Measurements from ENCODE around the gene ATP9B.

ATP9B gene

GRCh38 chr18:79294235-79294634 lies 225.0 kb downstream of the ATP9B start:
- DNase-seq (ENCODE audit: low spot score): no peak
- H3K27ac ChIP-seq: no peak overlapping the region
- TF ChIP-seq CTCF (conservative IDR thresholded peaks at IDR 0.05; ENCODE audit: low read depth): no peak
- ChIA-PET CTCF (no interaction called here), POLR2A (ENCODE audit: low non-redundant PET) (no interaction called here)

- H3K27ac ChIP-seq: no peak overlapping the region
- DNase-seq (ENCODE audit: low spot score): no peak
- no peak for TF ChIP-seq CTCF (conservative IDR thresholded peaks at IDR 0.05; ENCODE audit: low read depth)
- ChIA-PET CTCF (no interaction called here), POLR2A (ENCODE audit: low non-redundant PET) (no interaction called here)
Measured at GRCh38 chr18:79299272-79299671, 230.1 kb downstream of the ATP9B start.

- no peak overlapping the region for H3K27ac ChIP-seq
- CTCF ChIA-PET: no interaction called here
- POLR2A ChIA-PET (ENCODE audit: low non-redundant PET): no interaction called here
- TF ChIP-seq CTCF (conservative IDR thresholded peaks at IDR 0.05; ENCODE audit: low read depth): no peak
- no peak for DNase-seq (ENCODE audit: low spot score)
Measured at GRCh38 chr18:79299711-79300110, 230.5 kb downstream of the ATP9B start.

- H3K27ac ChIP-seq: no peak overlapping the region
- POLR2A ChIA-PET (ENCODE audit: low non-redundant PET): no interaction called here
- no peak for DNase-seq (ENCODE audit: low spot score)
- TF ChIP-seq CTCF (conservative IDR thresholded peaks at IDR 0.05; ENCODE audit: low read depth): no peak
- CTCF ChIA-PET: no interaction called here
Measured at GRCh38 chr18:79300413-79300812, 231.2 kb downstream of the ATP9B start.

GRCh38 chr18:79302120-79302519 lies 232.9 kb downstream of the ATP9B start:
- no peak for TF ChIP-seq CTCF (conservative IDR thresholded peaks at IDR 0.05; ENCODE audit: low read depth)
- DNase-seq (ENCODE audit: low spot score): no peak
- POLR2A ChIA-PET (ENCODE audit: low non-redundant PET): no interaction called here
- CTCF ChIA-PET: interaction anchor here (0.7 kb wide), 1 partner anchor 240 kb away, joined by 3 read pairs; no protein-coding TSS in a partner anchor
- no peak overlapping the region for H3K27ac ChIP-seq

- no peak for TF ChIP-seq CTCF (conservative IDR thresholded peaks at IDR 0.05; ENCODE audit: low read depth)
- no peak overlapping the region for H3K27ac ChIP-seq
- DNase-seq (ENCODE audit: low spot score): no peak
- ChIA-PET CTCF (no interaction called here), POLR2A (ENCODE audit: low non-redundant PET) (no interaction called here)
Measured at GRCh38 chr18:79305911-79306310, 236.7 kb downstream of the ATP9B start.

Measured in RWPE1 (cell line).